GM12878 (cell line): ENCODE measurements around the gene PNLDC1. TPM values are rescaled to one million over a fixed set of nuclear protein-coding genes. Genes with fewer than 3 reads are reported as not detected.

Experiments
- BCL3 ChIP-seq: IDR thresholded peaks from 2 replicates; pipeline ENCODE4 v1.6.1; 2011; ENCODE audit warnings: borderline replicate concordance, low read depth, mild to moderate bottlenecking, moderate library complexity, low read length; ENCODE audit not compliant: insufficient read depth, poor library complexity, severe bottlenecking
- BHLHE40 ChIP-seq, 2 experiments: fragments of 450-650 bp in 1 of 2; IDR thresholded peaks; 2 replicates each; pipeline ENCODE4 v1.6.1; 2011 to 2017; ENCODE audit warnings: low read depth in 2 of 2, borderline replicate concordance in 1 of 2, improper control_type of control experiment in 1 of 2, low read length in 1 of 2, mild to moderate bottlenecking in 1 of 2
- SIN3A ChIP-seq: IDR thresholded peaks from 2 replicates; pipeline ENCODE4 v1.6.1; 2012; ENCODE audit warnings: low read depth, low read length, improper control_type of control experiment
- SRF ChIP-seq, 2 experiments: IDR thresholded peaks; 2 replicates each; pipeline ENCODE4 v1.6.1; 2011; ENCODE audit warnings: low read depth in 2 of 2, low read length in 2 of 2, mild to moderate bottlenecking in 1 of 2, moderate library complexity in 1 of 2
- USF2 ChIP-seq: IDR thresholded peaks from 2 replicates; pipeline ENCODE4 v1.6.1; 2011; ENCODE audit warnings: low read depth, low read length, improper control_type of control experiment, borderline replicate concordance
- ZBTB40 ChIP-seq: fragments of 450-650 bp; IDR thresholded peaks from 2 replicates; pipeline ENCODE4 v1.6.1; 2016; ENCODE audit warnings: mild to moderate bottlenecking, moderate library complexity, borderline replicate concordance
- polyA plus RNA-seq, 11 experiments: library from polyadenylated mRNA; depleted of rRNA in 4 of 11; unstranded in 6 of 11; stranded (reverse) in 5 of 11; fragments of >200 nt; fragmentation: Nextera tagmentation in 4 of 11; fragmentation: Illumina TruSeq in 1 of 11; extraction: Ambion mirVana in 4 of 11; extraction: Trizol in 1 of 11; gene quantifications; 1 replicate in 1 of 11; 2 replicates in 10 of 11; pipeline versions ENCODE4 v1.2.1 to v1.2.3, GENCODE V29; 2011 to 2016; ENCODE audit warnings: inconsistent platforms in 2 of 11, missing spikeins in 2 of 11, low read depth in 1 of 11
- total RNA-seq, 4 experiments: library from RNA; depleted of rRNA in 3 of 4; stranded (reverse); fragments of >200 nt in 3 of 4; fragmentation: Illumina TruSeq in 1 of 4; extraction: Trizol in 1 of 4; gene quantifications; 2 replicates each; pipeline versions ENCODE4 v1.2.1 to v1.2.3, GENCODE V29; 2013 to 2021

PNLDC1 gene
- total and polyA plus RNA-seq, 10 of the 15 experiments (the other 5 are each of a cell fraction or from before 2014, with no cell fraction given): 0.06 to 0.25 (median 0.09) TPM; not detected in 2

GRCh38 chr6:159760602-159761057 is 39.4 kb upstream of the PNLDC1 start (continued):
- TF ChIP-seq USF2 (no peak), SIN3A (no peak), BCL3 (no peak), SRF (IDR thresholded peaks at IDR 0.05; ENCODE audit: low read depth in 2 of 2, low read length in 2 of 2) (no peak), BHLHE40 (IDR thresholded peaks at IDR 0.05; ENCODE audit: borderline replicate concordance in 1 of 2, low read depth in 2 of 2, low read length in 1 of 2) (no peak), ZBTB40 (no peak)
- TF ChIP-seq, all 136 proteins: peak for 0
